Measurements from ENCODE around the gene DOCK10.

The DOCK10 gene

GRCh38 chr2:225013425-225014365 lies 28.6 kb downstream of the DOCK10 start:
- DNase-seq (ENCODE audit: low read depth in 3 of 3) = no peak

- no peak for DNase-seq (ENCODE audit: low read depth in 3 of 3)
Measured at GRCh38 chr2:225011585-225011984, 30.7 kb downstream of the DOCK10 start.

- no peak for DNase-seq (ENCODE audit: low read depth in 3 of 3)
Measured at GRCh38 chr2:225010804-225011203, 31.5 kb downstream of the DOCK10 start.

DNA sequence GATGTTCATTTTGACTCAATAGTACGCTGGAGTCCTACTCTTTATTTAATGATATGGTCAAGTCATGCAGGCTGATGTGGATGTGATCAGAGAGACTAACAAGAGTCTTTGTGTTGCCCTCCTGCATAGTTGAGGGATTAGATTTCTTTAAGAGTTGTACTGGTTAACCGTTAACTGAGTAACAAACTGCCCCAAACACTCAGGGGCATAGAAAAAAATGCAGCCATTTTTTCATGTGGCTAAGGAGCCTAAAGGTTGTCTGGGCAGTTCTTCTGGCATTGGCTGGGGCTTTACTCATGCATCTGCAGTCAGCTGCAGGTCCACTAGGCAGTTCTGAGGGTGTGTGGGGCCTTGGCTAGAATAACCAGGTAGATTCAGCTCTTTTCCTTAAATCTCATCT lies 32.5 kb downstream of the DOCK10 start:
- DNase-seq (ENCODE audit: low read depth in 3 of 3) = no peak

DNA sequence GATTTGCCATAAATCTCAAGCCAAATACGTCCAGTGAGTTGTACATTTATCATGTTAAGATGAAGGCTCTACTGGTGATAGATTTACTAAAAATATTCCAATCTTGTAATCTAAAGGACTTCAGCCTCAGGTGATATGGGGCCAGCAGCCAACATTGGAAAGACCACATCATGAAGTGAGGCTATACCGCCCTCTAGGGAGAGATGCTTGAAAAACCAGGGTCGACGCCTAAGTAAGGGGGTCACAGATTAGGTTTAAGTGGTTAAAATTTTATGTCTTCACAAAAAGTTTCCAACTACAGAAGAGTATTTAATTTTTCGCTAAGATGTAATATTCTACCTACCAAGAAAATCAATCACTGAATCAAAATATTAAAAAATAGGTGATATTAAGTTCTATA lies 33.3 kb downstream of the DOCK10 start:
- no peak for DNase-seq (ENCODE audit: low read depth in 3 of 3)

- DNase-seq (ENCODE audit: low read depth in 3 of 3) = no peak
Measured at GRCh38 chr2:225008179-225008856, 34.0 kb downstream of the DOCK10 start.

DNA sequence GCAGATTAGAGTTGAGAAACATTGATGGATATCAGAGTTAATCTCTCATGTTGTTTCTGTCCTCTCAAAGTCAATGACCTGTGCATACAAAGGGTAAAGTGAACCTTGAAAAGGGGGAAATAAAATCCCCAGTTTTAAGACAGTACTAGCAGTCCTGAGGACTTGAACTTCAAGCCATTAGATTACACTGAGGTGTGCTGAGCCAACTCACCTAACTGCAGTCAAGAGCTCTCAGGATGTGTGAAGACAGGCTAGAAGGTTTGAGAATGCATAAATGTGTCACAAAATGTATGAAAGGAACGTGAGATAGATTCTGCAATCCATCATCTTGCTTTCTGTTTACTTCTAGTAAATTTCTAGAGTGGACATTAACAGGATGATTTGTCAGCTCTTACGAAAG lies 35.5 kb downstream of the DOCK10 start:
- DNase-seq (ENCODE audit: low read depth in 3 of 3) = no peak

DNA sequence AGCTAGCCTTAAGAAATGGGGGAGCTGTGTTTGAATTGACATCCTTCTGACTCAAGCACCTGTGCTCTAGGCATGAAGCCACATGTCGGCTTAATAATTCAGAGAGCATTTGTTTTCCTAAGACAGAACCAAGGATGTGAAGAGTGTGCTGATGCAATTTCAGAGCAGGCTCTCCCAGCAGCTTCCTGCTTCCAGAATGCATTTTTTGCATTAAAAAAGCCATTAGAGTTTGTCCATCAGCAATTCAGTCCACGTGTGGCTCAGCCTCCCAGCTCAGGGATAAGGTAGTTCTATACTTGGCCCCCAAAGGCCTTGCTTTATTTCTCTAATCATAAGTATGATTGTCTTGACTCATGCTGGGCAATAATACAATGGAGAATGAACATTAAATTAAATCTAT lies 37.7 kb downstream of the DOCK10 start:
- no peak for DNase-seq (ENCODE audit: low read depth in 3 of 3)

DNA sequence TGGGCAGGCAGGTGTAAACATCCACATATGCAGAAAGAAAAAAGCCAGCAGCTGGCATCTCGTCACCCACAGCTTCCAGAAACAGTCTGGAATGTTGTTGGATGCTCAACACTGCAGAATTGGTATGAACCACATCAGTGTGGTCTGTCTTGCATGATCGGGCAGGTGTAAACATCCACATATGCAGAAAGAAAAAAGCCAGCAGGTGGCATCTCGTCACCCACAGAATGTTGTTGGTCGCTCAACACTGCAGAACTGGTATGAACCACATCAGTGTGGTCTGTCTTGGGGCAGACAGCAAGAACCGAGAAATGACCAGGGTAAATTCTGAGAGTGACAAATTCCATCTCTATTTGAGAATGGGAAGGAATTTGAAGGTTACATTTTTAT lies 39.6 kb downstream of the DOCK10 start:
- peak in 1 of 3 experiments; percentile 15 for DNase-seq (ENCODE audit: low read depth in 3 of 3)

- peak in 2 of 3 experiments; percentile 25 to 58 for DNase-seq (ENCODE audit: low read depth in 3 of 3)
Measured at GRCh38 chr2:225002039-225002655, 40.1 kb downstream of the DOCK10 start.

DNA sequence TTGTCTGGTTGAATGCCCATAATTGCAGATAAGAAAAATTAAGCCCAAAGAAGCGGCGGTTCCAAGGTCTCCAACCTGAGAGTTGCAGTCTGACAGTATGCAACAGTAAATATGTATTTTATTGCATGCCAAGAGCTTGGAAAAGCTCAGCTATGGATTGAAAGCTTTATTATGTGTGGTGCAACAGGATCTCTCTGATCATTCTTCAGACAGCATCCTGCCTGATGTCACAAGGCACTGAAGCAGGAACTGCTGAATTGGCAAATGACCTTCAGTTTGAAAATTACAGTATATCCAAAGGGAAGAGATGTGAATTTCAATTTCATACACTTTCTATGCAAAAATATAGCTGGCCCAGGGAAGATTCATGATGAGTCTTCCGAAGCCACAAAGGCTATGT lies 42.5 kb downstream of the DOCK10 start:
- DNase-seq (ENCODE audit: low read depth in 3 of 3) = no peak

DNA sequence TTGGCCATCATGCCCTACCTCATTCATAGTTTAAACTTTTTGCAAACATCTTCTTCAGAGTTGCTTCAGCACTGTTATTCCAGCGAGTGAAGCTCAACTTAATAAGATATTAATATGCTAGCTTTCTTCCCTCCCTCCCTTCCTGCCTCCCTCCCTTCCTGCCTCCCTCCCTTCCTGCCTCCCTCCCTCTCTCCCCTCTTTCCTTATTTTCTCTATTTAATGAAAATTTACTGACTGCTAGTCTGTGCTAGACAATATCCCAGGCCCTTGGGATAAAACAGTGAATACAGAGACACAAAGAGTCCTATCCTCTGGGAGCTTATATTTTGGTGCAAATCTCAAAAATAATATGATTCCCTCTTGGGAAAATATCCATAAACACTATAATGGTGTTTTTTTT lies 42.9 kb downstream of the DOCK10 start:
- no peak for DNase-seq (ENCODE audit: low read depth in 3 of 3)

DNA sequence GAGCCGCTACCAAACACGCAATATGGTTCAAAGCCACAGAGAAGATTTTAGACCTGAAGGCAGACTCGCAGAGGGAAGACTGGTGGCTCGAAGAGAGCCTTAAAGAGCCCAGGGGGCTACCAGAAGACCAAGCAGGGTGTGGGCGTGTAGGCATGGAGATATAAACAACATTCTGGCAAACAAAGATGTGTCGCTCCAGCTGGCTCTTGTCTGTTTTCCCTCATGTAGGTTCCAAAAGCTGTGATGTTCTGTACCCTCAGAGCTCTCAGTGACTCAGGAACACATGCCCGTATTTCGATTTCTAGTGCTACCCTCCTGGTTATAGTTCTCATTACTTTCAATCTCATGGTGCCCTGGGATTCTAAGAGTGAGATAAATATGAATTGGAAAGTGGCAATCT lies 44.5 kb downstream of the DOCK10 start:
- no peak for DNase-seq (ENCODE audit: low read depth in 3 of 3)

- DNase-seq (ENCODE audit: low read depth in 3 of 3) = no peak
Measured at GRCh38 chr2:224995419-224995818, 46.8 kb downstream of the DOCK10 start.

- no peak for DNase-seq (ENCODE audit: low read depth in 3 of 3)
Measured at GRCh38 chr2:224994242-224994823, 47.9 kb downstream of the DOCK10 start.

DNA sequence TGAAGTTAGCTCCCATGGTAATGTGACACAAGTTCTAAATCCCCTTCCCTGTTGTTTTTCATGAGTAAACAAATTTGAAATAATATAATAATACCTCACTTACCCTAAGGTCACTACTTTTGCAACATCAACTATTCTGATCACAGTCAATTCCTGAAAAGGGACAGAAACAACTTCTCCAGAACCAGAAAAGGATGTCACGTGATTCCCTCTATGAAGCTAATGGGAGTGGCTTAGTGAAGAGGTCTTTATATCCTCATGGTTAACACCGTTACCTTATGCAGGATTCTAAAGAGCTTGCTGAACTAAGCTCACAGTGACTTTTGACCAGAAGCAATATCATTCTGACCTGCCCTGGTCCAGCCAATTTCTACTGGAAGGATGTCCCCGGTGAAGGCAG lies 51.6 kb downstream of the DOCK10 start:
- DNase-seq (ENCODE audit: low read depth in 3 of 3) = no peak

DNA sequence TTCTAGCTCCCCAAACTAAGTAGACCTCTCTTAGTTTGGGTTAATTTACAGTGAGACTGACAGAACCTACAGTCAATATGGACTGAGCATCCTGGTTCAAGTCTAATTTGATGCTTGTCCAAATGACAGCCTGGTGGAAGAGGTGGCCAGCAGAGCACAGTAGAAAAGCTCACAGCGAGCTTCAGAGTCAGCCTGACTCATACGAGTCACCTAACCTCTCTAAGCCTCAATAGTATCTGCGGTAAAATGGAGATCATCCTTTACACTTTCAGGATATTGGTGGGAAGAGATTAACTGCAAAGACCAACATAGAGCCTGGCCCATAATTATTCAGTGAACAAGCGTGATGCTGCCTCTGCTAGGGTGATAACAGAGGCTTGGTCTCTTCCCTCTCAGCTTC lies 54.5 kb downstream of the DOCK10 start:
- DNase-seq (ENCODE audit: low read depth in 3 of 3) = no peak

DNA sequence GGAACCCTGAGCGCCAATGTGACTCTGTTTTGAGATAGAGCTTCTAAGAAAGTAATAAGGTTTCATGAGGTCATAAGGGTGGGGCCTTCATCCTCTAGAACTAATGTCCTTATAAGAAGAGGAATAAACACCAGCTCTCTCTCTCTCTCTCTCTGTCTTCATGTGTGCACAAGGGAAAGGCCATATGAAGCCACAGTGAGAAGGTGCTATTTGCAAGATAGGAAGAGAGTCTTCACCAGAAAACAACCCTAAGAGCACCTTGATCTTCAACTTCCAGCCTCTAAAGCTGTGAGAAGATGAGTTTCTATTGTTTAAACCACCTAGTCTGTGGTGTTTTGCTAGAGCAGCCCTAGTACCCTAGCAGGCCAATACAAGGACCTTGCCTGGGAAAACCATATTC lies 55.8 kb downstream of the DOCK10 start:
- DNase-seq (ENCODE audit: low read depth in 3 of 3) = no peak

DNA sequence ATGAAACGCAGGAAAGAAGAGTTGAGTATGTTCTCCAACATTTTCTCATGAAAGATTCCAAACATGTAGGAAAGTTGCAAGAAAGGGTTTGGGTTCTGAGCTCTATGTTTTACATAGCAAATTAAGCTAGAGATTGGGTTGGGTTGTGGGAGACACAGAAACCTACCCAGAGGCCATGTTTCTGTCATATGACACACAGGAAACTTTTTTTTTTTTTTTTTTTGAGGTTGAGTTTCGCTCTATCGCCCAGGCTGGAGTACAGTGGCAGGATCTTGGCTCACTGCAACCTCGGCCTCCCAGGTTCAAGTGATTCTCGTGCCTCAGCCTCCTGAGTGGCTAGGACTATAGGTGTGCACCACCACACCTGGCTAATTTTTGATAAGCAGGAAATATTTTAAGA lies 57.6 kb downstream of the DOCK10 start:
- DNase-seq (ENCODE audit: low read depth in 3 of 3) = no peak

DNA sequence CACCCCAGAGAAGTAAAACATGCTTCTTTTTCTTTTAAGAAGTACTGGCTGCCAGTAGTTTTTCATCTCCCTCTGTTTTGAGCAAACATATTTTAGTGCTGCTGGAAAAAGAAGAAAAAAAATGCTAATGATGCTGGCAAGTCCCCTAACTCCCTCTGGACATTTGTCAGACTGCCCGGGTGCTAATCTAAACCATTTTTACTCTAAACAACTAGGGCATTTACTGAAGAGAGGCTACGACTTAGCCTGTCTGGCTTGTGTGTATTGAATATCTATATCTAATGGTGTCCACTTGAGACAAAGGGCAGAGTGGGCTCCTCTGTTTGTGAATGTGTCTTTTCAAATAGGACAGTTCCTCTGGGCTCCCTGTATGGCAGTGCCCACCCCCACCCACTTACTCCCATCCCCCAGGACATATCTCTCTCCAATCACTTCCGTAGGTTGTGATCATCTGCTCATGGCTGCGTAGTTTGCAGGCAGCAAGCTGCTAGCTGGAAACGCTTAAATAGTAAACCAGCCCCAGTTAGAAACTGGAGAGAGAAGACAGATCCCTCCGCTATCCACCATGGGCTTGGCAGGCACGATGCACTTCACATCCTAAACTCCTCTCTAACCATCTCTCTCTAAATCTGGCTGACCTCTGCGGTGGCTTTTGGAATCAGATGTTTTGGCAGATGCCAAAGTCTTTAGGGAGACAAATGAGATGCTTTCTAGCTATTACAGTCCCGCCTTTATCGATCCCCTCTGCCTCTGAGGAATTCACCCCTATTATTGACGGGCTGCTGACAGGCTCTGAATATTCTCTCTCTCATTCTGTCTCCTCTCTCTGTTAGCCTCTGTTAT lies 58.3 kb downstream of the DOCK10 start:
- no peak for DNase-seq (ENCODE audit: low read depth in 3 of 3)

- no peak for DNase-seq (ENCODE audit: low read depth in 3 of 3)
Measured at GRCh38 chr2:224982910-224983711, 59.2 kb downstream of the DOCK10 start.
